ENCODE data around the gene TECTB. TPM values are rescaled to one million over a fixed set of nuclear protein-coding genes. Genes with fewer than 3 reads are reported as not detected.
"Not testable (repeated sequence)": the region's sequence is repeated elsewhere in the genome, so short reads cannot be mapped to it uniquely, and the experiment has no call there.

The TECTB gene
- total RNA-seq, 2 donors from 2014 or later: not detected

- DNase-seq (ENCODE audit: low spot score); ATAC-seq; H3K36me3 Mint-ChIP-seq; H3K4me1 Mint-ChIP-seq (ENCODE audit: low read depth in 2 of 2); H3K27ac Mint-ChIP-seq; H3K9me3 Mint-ChIP-seq; H3K4me3 Mint-ChIP-seq; H3K27me3 Mint-ChIP-seq: not testable (repeated sequence)
Observed at GRCh38 chr10:112251238-112251637, 32.0 kb upstream of the TECTB start.

- H3K4me3 Mint-ChIP-seq: no peak overlapping the region
- no peak for ATAC-seq
- H3K4me1 Mint-ChIP-seq (ENCODE audit: low read depth in 2 of 2): no peaks in the 10 kb centered on the region
- H3K27me3 Mint-ChIP-seq: peaks cover 10 to 26% of the 10 kb centered on the region in 2 donors
- H3K36me3 Mint-ChIP-seq: no peaks in the 10 kb centered on the region
- DNase-seq (ENCODE audit: low spot score): no peak
- H3K9me3 Mint-ChIP-seq: no peaks in the 10 kb centered on the region
- H3K27ac Mint-ChIP-seq: no peak overlapping the region
Observed at GRCh38 chr10:112258407-112258806, 24.8 kb upstream of the TECTB start.

GRCh38 chr10:112259688-112260087 is 23.5 kb upstream of the TECTB start:
- no peaks in the 10 kb centered on the region for H3K36me3 Mint-ChIP-seq
- DNase-seq (ENCODE audit: low spot score) (no peak), ATAC-seq (no peak)
- H3K4me3 Mint-ChIP-seq: no peak overlapping the region
- no peaks in the 10 kb centered on the region for H3K9me3 Mint-ChIP-seq
- no peak overlapping the region for H3K27ac Mint-ChIP-seq
- H3K27me3 Mint-ChIP-seq: peaks cover 10 to 26% of the 10 kb centered on the region in 2 donors
- H3K4me1 Mint-ChIP-seq (ENCODE audit: low read depth in 2 of 2): no peaks in the 10 kb centered on the region

GRCh38 chr10:112260831-112261230 is 22.4 kb upstream of the TECTB start:
- H3K27me3 Mint-ChIP-seq: peaks cover 10 to 26% of the 10 kb centered on the region in 2 donors
- no peak for ATAC-seq
- H3K4me3 Mint-ChIP-seq: no peak overlapping the region
- H3K9me3 Mint-ChIP-seq: no peaks in the 10 kb centered on the region
- no peaks in the 10 kb centered on the region for H3K36me3 Mint-ChIP-seq
- no peaks in the 10 kb centered on the region for H3K4me1 Mint-ChIP-seq (ENCODE audit: low read depth in 2 of 2)
- no peak overlapping the region for H3K27ac Mint-ChIP-seq
- DNase-seq (ENCODE audit: low spot score): no peak

GRCh38 chr10:112261281-112261822 is 21.8 kb upstream of the TECTB start:
- no peak overlapping the region for H3K27ac Mint-ChIP-seq
- no peaks in the 10 kb centered on the region for H3K36me3 Mint-ChIP-seq
- H3K4me3 Mint-ChIP-seq: no peak overlapping the region
- peaks cover 10 to 26% of the 10 kb centered on the region in 2 donors for H3K27me3 Mint-ChIP-seq
- DNase-seq (ENCODE audit: low spot score) (no peak), ATAC-seq (no peak)
- H3K4me1 Mint-ChIP-seq (ENCODE audit: low read depth in 2 of 2): no peaks in the 10 kb centered on the region
- no peaks in the 10 kb centered on the region for H3K9me3 Mint-ChIP-seq

GRCh38 chr10:112262546-112262945 is 20.7 kb upstream of the TECTB start:
- DNase-seq (ENCODE audit: low spot score): no peak
- Mint-ChIP-seq H3K9me3 (no peaks in the 10 kb centered on the region), H3K36me3 (no peaks in the 10 kb centered on the region), H3K4me3 (no peak overlapping the region), H3K4me1 (ENCODE audit: low read depth in 2 of 2) (no peaks in the 10 kb centered on the region), H3K27me3 (peaks cover 7 to 20% of the 10 kb centered on the region in 2 donors), H3K27ac (no peak overlapping the region)
- ATAC-seq: no peak

GRCh38 chr10:112265745-112266144 is 17.5 kb upstream of the TECTB start:
- no peaks in the 10 kb centered on the region for H3K36me3 Mint-ChIP-seq
- DNase-seq (ENCODE audit: low spot score) (no peak), ATAC-seq (no peak)
- H3K4me1 Mint-ChIP-seq (ENCODE audit: low read depth in 2 of 2): no peaks in the 10 kb centered on the region
- no peaks in the 10 kb centered on the region for H3K9me3 Mint-ChIP-seq
- H3K27me3 Mint-ChIP-seq: peaks cover 10 to 27% of the 10 kb centered on the region in 2 donors
- H3K27ac Mint-ChIP-seq: no peak overlapping the region
- no peak overlapping the region for H3K4me3 Mint-ChIP-seq

GRCh38 chr10:112269266-112269665 is 13.9 kb upstream of the TECTB start:
- H3K9me3 Mint-ChIP-seq: no peaks in the 10 kb centered on the region
- ATAC-seq (no peak), DNase-seq (ENCODE audit: low spot score) (no peak)
- H3K4me3 Mint-ChIP-seq: no peak overlapping the region
- no peaks in the 10 kb centered on the region for H3K4me1 Mint-ChIP-seq (ENCODE audit: low read depth in 2 of 2)
- H3K27ac Mint-ChIP-seq: no peak overlapping the region
- H3K36me3 Mint-ChIP-seq: no peaks in the 10 kb centered on the region
- H3K27me3 Mint-ChIP-seq: peaks cover 6 to 14% of the 10 kb centered on the region in 2 donors

- Mint-ChIP-seq H3K9me3 (no peaks in the 10 kb centered on the region), H3K36me3 (no peaks in the 10 kb centered on the region), H3K27me3 (peaks cover 8 to 14% of the 10 kb centered on the region in 2 donors), H3K4me1 (ENCODE audit: low read depth in 2 of 2) (no peaks in the 10 kb centered on the region), H3K27ac (no peak overlapping the region), H3K4me3 (no peak overlapping the region)
- DNase-seq (ENCODE audit: low spot score) (no peak), ATAC-seq (no peak)
Observed at GRCh38 chr10:112271982-112272381, 11.2 kb upstream of the TECTB start.

- Mint-ChIP-seq H3K36me3 (no peaks in the 10 kb centered on the region), H3K27ac (no peak overlapping the region), H3K4me1 (ENCODE audit: low read depth in 2 of 2) (no peaks in the 10 kb centered on the region), H3K4me3 (no peak overlapping the region), H3K27me3 (peaks cover 6 to 18% of the 10 kb centered on the region in 2 donors), H3K9me3 (no peaks in the 10 kb centered on the region)
- DNase-seq (ENCODE audit: low spot score) (no peak), ATAC-seq (no peak)
Observed at GRCh38 chr10:112274831-112275230, 8.4 kb upstream of the TECTB start.

- H3K36me3 Mint-ChIP-seq: no peaks in the 10 kb centered on the region
- ATAC-seq (no peak), DNase-seq (ENCODE audit: low spot score) (no peak)
- no peaks in the 10 kb centered on the region for H3K4me1 Mint-ChIP-seq (ENCODE audit: low read depth in 2 of 2)
- no peak overlapping the region for H3K4me3 Mint-ChIP-seq
- peaks cover 12 to 21% of the 10 kb centered on the region in 2 donors for H3K27me3 Mint-ChIP-seq
- H3K9me3 Mint-ChIP-seq: no peaks in the 10 kb centered on the region
- no peak overlapping the region for H3K27ac Mint-ChIP-seq
Observed at GRCh38 chr10:112275512-112276245, 7.5 kb upstream of the TECTB start.

GRCh38 chr10:112278871-112279270 is 4.3 kb upstream of the TECTB start:
- DNase-seq (ENCODE audit: low spot score) (no peak), ATAC-seq (no peak)
- Mint-ChIP-seq H3K36me3 (no peaks in the 10 kb centered on the region), H3K27me3 (peaks cover 25 to 43% of the 10 kb centered on the region in 2 donors), H3K4me1 (ENCODE audit: low read depth in 2 of 2) (no peaks in the 10 kb centered on the region), H3K27ac (no peak overlapping the region), H3K4me3 (no peak overlapping the region), H3K9me3 (peaks cover 4% of the 10 kb centered on the region)

GRCh38 chr10:112279433-112279832 is 3.8 kb upstream of the TECTB start:
- Mint-ChIP-seq H3K9me3 (peaks cover 4% of the 10 kb centered on the region), H3K36me3 (no peaks in the 10 kb centered on the region), H3K27ac (no peak overlapping the region), H3K4me3 (no peak overlapping the region), H3K27me3 (peaks cover 25 to 45% of the 10 kb centered on the region in 2 donors), H3K4me1 (ENCODE audit: low read depth in 2 of 2) (no peaks in the 10 kb centered on the region)
- DNase-seq (ENCODE audit: low spot score) (no peak), ATAC-seq (no peak)

GRCh38 chr10:112280205-112280921 is 2.8 kb upstream of the TECTB start:
- H3K27ac Mint-ChIP-seq: no peak overlapping the region

More at GRCh38 chr10:112280205-112280921, 2.8 kb upstream of the TECTB start:
- H3K36me3 Mint-ChIP-seq: no peaks in the 10 kb centered on the region
- peaks cover 31 to 55% of the 10 kb centered on the region in 2 donors for H3K27me3 Mint-ChIP-seq
- no peak overlapping the region for H3K4me3 Mint-ChIP-seq
- ATAC-seq (no peak), DNase-seq (ENCODE audit: low spot score) (no peak)
- peaks cover 4% of the 10 kb centered on the region for H3K9me3 Mint-ChIP-seq
- H3K4me1 Mint-ChIP-seq (ENCODE audit: low read depth in 2 of 2): no peaks in the 10 kb centered on the region
